ENCODE measurements around the gene ATRN.

Gene ATRN

GRCh38 chr20:3687655-3688054 is 216.8 kb downstream of the ATRN start:
- DNase-seq (ENCODE audit: extremely low spot score): peak; percentile 65
- TF ChIP-seq CTBP1 (IDR thresholded peaks at IDR 0.05; ENCODE audit: borderline replicate concordance): no peak
- TF ChIP-seq SP1 (IDR thresholded peaks at IDR 0.05): no peak
- no peak for TF ChIP-seq L3MBTL2 (conservative IDR thresholded peaks at IDR 0.05)
- no peak for TF ChIP-seq BHLHE40 (IDR thresholded peaks at IDR 0.05; ENCODE audit: borderline replicate concordance)
- TF ChIP-seq NFRKB (IDR thresholded peaks at IDR 0.05): no peak
- TF ChIP-seq PKNOX1 (IDR thresholded peaks at IDR 0.05): no peak
- TF ChIP-seq ELF4 (IDR thresholded peaks at IDR 0.05): no peak
- ChIA-PET POLR2A (interaction anchor here (0.9 kb wide), 1 partner anchor 23 kb away, joined by 5 read pairs; no protein-coding TSS in a partner anchor), CTCF (interaction anchor here (1.6 to 1.7 kb wide), 2 partner anchors 11 to 23 kb away, joined by 7 to 8 read pairs; no protein-coding TSS in a partner anchor)

GRCh38 chr20:3689978-3690377 is 219.2 kb downstream of the ATRN start:
- no peak for TF ChIP-seq FOXA1 (IDR thresholded peaks at IDR 0.05)
- TF ChIP-seq FOXK2 (IDR thresholded peaks at IDR 0.05): no peak
- no peak for TF ChIP-seq NFRKB (IDR thresholded peaks at IDR 0.05)
- TF ChIP-seq HDGF (IDR thresholded peaks at IDR 0.05; ENCODE audit: borderline replicate concordance): no peak
- no peak for TF ChIP-seq SP1 (IDR thresholded peaks at IDR 0.05)
- TF ChIP-seq PKNOX1 (IDR thresholded peaks at IDR 0.05): no peak
- no peak for TF ChIP-seq L3MBTL2 (conservative IDR thresholded peaks at IDR 0.05)
- no peak for TF ChIP-seq FOXM1 (IDR thresholded peaks at IDR 0.05; ENCODE audit: borderline replicate concordance)
- no peak for TF ChIP-seq BHLHE40 (IDR thresholded peaks at IDR 0.05; ENCODE audit: borderline replicate concordance)
- no peak for TF ChIP-seq ARNT (IDR thresholded peaks at IDR 0.05)
- no peak for TF ChIP-seq ZNF384 (IDR thresholded peaks at IDR 0.05)
- no peak for TF ChIP-seq LEF1 (IDR thresholded peaks at IDR 0.05; ENCODE audit: borderline replicate concordance)
- TF ChIP-seq TARDBP (IDR thresholded peaks at IDR 0.05): no peak
- no peak for TF ChIP-seq CTBP1 (IDR thresholded peaks at IDR 0.05; ENCODE audit: borderline replicate concordance)
- TF ChIP-seq ELF4 (IDR thresholded peaks at IDR 0.05): no peak
- TF ChIP-seq SUZ12 (IDR thresholded peaks at IDR 0.05): no peak
- no peak for DNase-seq (ENCODE audit: extremely low spot score)
- CTCF ChIA-PET: interaction anchor here (2.0 kb wide), 1 partner anchor 21 kb away, joined by 5 read pairs; no protein-coding TSS in a partner anchor
- POLR2A ChIA-PET: no interaction called here

GRCh38 chr20:3690413-3690812 is 219.6 kb downstream of the ATRN start:
- TF ChIP-seq LEF1 (IDR thresholded peaks at IDR 0.05; ENCODE audit: borderline replicate concordance) (no peak), CTBP1 (IDR thresholded peaks at IDR 0.05; ENCODE audit: borderline replicate concordance) (no peak), ELF4 (IDR thresholded peaks at IDR 0.05) (no peak)
- DNase-seq (ENCODE audit: extremely low spot score): no peak
- ChIA-PET POLR2A (no interaction called here), CTCF (interaction anchor here (2.0 kb wide), 1 partner anchor 20 kb away, joined by 5 read pairs; no protein-coding TSS in a partner anchor)

GRCh38 chr20:3691306-3691705 is 220.5 kb downstream of the ATRN start:
- ChIA-PET POLR2A (no interaction called here), CTCF (interaction anchor here (0.7 kb wide), 1 partner anchor 20 kb away, joined by 6 read pairs; no protein-coding TSS in a partner anchor)
- TF ChIP-seq ELF4 (IDR thresholded peaks at IDR 0.05): no peak
- no peak for TF ChIP-seq ARNT (IDR thresholded peaks at IDR 0.05)
- no peak for TF ChIP-seq HDGF (IDR thresholded peaks at IDR 0.05; ENCODE audit: borderline replicate concordance)
- no peak for DNase-seq (ENCODE audit: extremely low spot score)

- TF ChIP-seq ELF4 (IDR thresholded peaks at IDR 0.05) (no peak), BHLHE40 (IDR thresholded peaks at IDR 0.05; ENCODE audit: borderline replicate concordance) (no peak), NFRKB (IDR thresholded peaks at IDR 0.05) (no peak), LEF1 (IDR thresholded peaks at IDR 0.05; ENCODE audit: borderline replicate concordance) (no peak), FOXM1 (IDR thresholded peaks at IDR 0.05; ENCODE audit: borderline replicate concordance) (no peak), SP1 (IDR thresholded peaks at IDR 0.05) (no peak), L3MBTL2 (conservative IDR thresholded peaks at IDR 0.05) (no peak), SUZ12 (IDR thresholded peaks at IDR 0.05) (no peak), PKNOX1 (IDR thresholded peaks at IDR 0.05) (no peak), ARNT (IDR thresholded peaks at IDR 0.05) (no peak), FOXA1 (IDR thresholded peaks at IDR 0.05) (no peak), CTBP1 (IDR thresholded peaks at IDR 0.05; ENCODE audit: borderline replicate concordance) (no peak), HDGF (IDR thresholded peaks at IDR 0.05; ENCODE audit: borderline replicate concordance) (no peak), TARDBP (IDR thresholded peaks at IDR 0.05) (no peak), FOXK2 (IDR thresholded peaks at IDR 0.05) (no peak), ZNF384 (IDR thresholded peaks at IDR 0.05) (no peak)
- POLR2A ChIA-PET: no interaction called here
- DNase-seq (ENCODE audit: extremely low spot score): no peak
- CTCF ChIA-PET: interaction anchor here (0.6 to 0.7 kb wide), 3 partner anchors 12 to 19 kb away, joined by 3 to 6 read pairs (median 3); no protein-coding TSS in a partner anchor
Observed at GRCh38 chr20:3691897-3692296, 221.1 kb downstream of the ATRN start.

- DNase-seq (ENCODE audit: extremely low spot score): no peak
- POLR2A ChIA-PET: no interaction called here
- CTCF ChIA-PET: interaction anchor here (0.6 to 1.0 kb wide), 2 partner anchors 16 to 18 kb away, joined by 3 read pairs; no protein-coding TSS in a partner anchor
- TF ChIP-seq FOXM1 (IDR thresholded peaks at IDR 0.05; ENCODE audit: borderline replicate concordance): no peak
- TF ChIP-seq CTBP1 (IDR thresholded peaks at IDR 0.05; ENCODE audit: borderline replicate concordance): no peak
- no peak for TF ChIP-seq NFRKB (IDR thresholded peaks at IDR 0.05)
- no peak for TF ChIP-seq FOXA1 (IDR thresholded peaks at IDR 0.05)
- no peak for TF ChIP-seq PKNOX1 (IDR thresholded peaks at IDR 0.05)
- TF ChIP-seq FOXK2 (IDR thresholded peaks at IDR 0.05): no peak
- TF ChIP-seq L3MBTL2 (conservative IDR thresholded peaks at IDR 0.05): no peak
- no peak for TF ChIP-seq LEF1 (IDR thresholded peaks at IDR 0.05; ENCODE audit: borderline replicate concordance)
- TF ChIP-seq ARNT (IDR thresholded peaks at IDR 0.05): no peak
- no peak for TF ChIP-seq ZNF384 (IDR thresholded peaks at IDR 0.05)
- no peak for TF ChIP-seq SP1 (IDR thresholded peaks at IDR 0.05)
- no peak for TF ChIP-seq ELF4 (IDR thresholded peaks at IDR 0.05)
- no peak for TF ChIP-seq HDGF (IDR thresholded peaks at IDR 0.05; ENCODE audit: borderline replicate concordance)
- no peak for TF ChIP-seq TARDBP (IDR thresholded peaks at IDR 0.05)
- TF ChIP-seq SUZ12 (IDR thresholded peaks at IDR 0.05): no peak
Observed at GRCh38 chr20:3692706-3693294, 222.0 kb downstream of the ATRN start.
